ENCODE data around the gene DLGAP1. TPM values are rescaled to one million over a fixed set of nuclear protein-coding genes. Genes with fewer than 3 reads are reported as not detected.

DLGAP1 gene
- total RNA-seq, 3 donors from 2014 or later (not counting 1 experiment from before 2014, with no cell fraction given): not detected

DNA sequence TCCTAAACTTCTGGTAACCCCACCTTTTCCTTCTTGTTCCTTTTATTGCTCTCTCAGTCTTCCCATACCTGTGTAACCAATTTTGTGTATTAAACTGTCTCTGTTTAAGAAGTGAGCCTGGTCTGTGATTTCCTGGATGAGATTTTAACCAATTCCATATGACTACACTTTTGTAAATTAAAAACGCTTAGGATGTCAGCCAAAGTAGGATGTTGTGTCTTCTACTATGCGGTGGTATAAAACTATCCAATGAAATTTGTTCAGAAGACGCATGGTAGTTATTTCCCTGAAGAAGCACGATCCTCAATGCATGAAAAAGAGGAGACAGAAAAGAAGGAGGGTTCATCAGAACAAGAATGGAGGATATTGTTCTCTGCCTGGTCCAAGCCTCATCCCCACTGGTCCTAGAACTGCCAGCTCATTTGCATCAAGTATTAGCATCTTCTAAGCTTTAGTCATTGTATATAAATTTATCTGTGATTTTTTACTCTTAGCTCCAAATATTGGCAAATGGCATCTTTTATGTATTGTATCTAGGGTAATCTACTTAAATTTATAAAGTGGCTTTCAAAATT lies 877.7 kb downstream of the DLGAP1 start:
- TF ChIP-seq, protein P1, sequence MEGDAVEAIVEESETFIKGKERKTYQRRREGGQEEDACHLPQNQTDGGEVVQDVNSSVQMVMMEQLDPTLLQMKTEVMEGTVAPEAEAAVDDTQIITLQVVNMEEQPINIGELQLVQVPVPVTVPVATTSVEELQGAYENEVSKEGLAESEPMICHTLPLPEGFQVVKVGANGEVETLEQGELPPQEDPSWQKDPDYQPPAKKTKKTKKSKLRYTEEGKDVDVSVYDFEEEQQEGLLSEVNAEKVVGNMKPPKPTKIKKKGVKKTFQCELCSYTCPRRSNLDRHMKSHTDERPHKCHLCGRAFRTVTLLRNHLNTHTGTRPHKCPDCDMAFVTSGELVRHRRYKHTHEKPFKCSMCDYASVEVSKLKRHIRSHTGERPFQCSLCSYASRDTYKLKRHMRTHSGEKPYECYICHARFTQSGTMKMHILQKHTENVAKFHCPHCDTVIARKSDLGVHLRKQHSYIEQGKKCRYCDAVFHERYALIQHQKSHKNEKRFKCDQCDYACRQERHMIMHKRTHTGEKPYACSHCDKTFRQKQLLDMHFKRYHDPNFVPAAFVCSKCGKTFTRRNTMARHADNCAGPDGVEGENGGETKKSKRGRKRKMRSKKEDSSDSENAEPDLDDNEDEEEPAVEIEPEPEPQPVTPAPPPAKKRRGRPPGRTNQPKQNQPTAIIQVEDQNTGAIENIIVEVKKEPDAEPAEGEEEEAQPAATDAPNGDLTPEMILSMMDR (IDR thresholded peaks at IDR 0.05): no peak
- DNase-seq (no peak), ATAC-seq (no peak)
- H3K36me3 ChIP-seq (ENCODE audit: control insufficient read depth, insufficient read depth, low read length): no peaks in the 10 kb centered on the region
- no peak overlapping the region for H3K27ac ChIP-seq (ENCODE audit: low read length)
- intact Hi-C loops (cut with micrococcal nuclease): no loop called here
- H3K27me3 ChIP-seq (ENCODE audit: control insufficient read depth, insufficient read depth, low read length): no peaks in the 10 kb centered on the region
- Mint-ChIP-seq H3K9me3 (no peaks in the 10 kb centered on the region), H3K27me3 (ENCODE audit: low read depth in 2 of 2) (peaks cover 0 to 6% of the 10 kb centered on the region in 2 donors), H3K27ac (no peak overlapping the region), H3K36me3 (no peaks in the 10 kb centered on the region), H3K4me1 (no peaks in the 10 kb centered on the region), H3K4me3 (no peak overlapping the region)
- H3K4me1 ChIP-seq (ENCODE audit: control insufficient read depth, insufficient read depth, low read length): no peaks in the 10 kb centered on the region
- no peaks in the 10 kb centered on the region for H3K9me3 ChIP-seq (ENCODE audit: control insufficient read depth, insufficient read depth, low read length)
- 98% methylated on average over 4 of the region's 4 CpGs for WGBS (ENCODE audit: insufficient coverage)
- H3K4me3 ChIP-seq (ENCODE audit: low read length): no peak overlapping the region

DNA sequence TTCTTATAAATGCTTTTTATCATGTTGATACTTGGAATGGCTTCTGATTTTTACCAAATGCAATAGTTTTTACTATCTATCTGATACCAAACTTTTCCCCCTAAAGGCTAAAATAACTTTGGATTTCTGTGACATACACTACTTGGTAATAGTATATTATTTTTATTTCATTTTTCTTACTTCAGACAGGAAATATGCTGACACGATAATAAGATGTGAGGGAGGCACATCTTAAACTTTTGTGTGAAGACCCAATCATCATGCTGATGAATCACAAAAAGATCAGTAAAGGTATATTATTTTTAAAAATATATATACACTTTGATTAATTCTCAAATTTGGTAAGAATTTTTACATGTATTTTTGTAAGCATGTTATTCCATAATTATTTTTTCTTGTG lies 882.3 kb downstream of the DLGAP1 start:
- WGBS (ENCODE audit: insufficient coverage): no CpG with 5 or more reads among the region's 1 CpG
- Mint-ChIP-seq H3K9me3 (no peaks in the 10 kb centered on the region), H3K27ac (no peak overlapping the region), H3K4me1 (no peaks in the 10 kb centered on the region), H3K36me3 (no peaks in the 10 kb centered on the region), H3K4me3 (no peak overlapping the region), H3K27me3 (ENCODE audit: low read depth in 2 of 2) (peaks cover 0 to 3% of the 10 kb centered on the region in 2 donors)
- H3K36me3 ChIP-seq (ENCODE audit: control insufficient read depth, insufficient read depth, low read length): no peaks in the 10 kb centered on the region
- intact Hi-C loops (cut with micrococcal nuclease): no loop called here
- H3K27ac ChIP-seq (ENCODE audit: low read length): no peak overlapping the region
- H3K4me3 ChIP-seq (ENCODE audit: low read length): no peak overlapping the region
- no peaks in the 10 kb centered on the region for H3K27me3 ChIP-seq (ENCODE audit: control insufficient read depth, insufficient read depth, low read length)
- ATAC-seq (no peak), DNase-seq (no peak)
- TF ChIP-seq, protein P1 (IDR thresholded peaks at IDR 0.05): no peak
- H3K4me1 ChIP-seq (ENCODE audit: control insufficient read depth, insufficient read depth, low read length): no peaks in the 10 kb centered on the region
- no peaks in the 10 kb centered on the region for H3K9me3 ChIP-seq (ENCODE audit: control insufficient read depth, insufficient read depth, low read length)

DNA sequence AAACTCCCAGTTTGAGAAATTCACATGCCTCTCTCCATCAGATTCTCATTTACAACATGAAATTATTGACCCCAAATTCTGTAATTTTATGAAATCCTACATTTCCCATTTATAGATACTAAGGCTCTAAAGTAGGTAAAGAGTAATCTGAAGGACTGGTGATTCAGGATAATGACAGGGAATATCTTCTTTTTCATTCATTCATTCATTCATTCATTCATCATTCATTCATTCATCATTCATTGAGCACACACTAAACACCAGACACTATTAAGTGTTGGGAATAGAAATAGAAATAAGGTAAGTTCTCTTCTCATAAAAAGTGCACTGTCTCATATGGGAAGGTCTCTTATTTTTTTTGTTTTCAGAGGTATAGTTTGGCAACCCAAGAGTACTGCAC lies 888.3 kb downstream of the DLGAP1 start:
- Histone ChIP-seq H3K27ac (ENCODE audit: low read length) (no peak overlapping the region), H3K9me3 (ENCODE audit: control insufficient read depth, insufficient read depth, low read length) (peaks cover 3% of the 10 kb centered on the region), H3K4me3 (ENCODE audit: low read length) (no peak overlapping the region), H3K27me3 (ENCODE audit: control insufficient read depth, insufficient read depth, low read length) (no peaks in the 10 kb centered on the region), H3K4me1 (ENCODE audit: control insufficient read depth, insufficient read depth, low read length) (no peaks in the 10 kb centered on the region), H3K36me3 (ENCODE audit: control insufficient read depth, insufficient read depth, low read length) (no peaks in the 10 kb centered on the region)
- Mint-ChIP-seq H3K36me3 (peaks cover 12% of the 10 kb centered on the region), H3K4me3 (no peak overlapping the region), H3K27ac (no peak overlapping the region), H3K27me3 (ENCODE audit: low read depth in 2 of 2) (peaks cover 7 to 13% of the 10 kb centered on the region in 2 donors), H3K4me1 (no peaks in the 10 kb centered on the region), H3K9me3 (peaks cover 5 to 8% of the 10 kb centered on the region in 2 donors)
- intact Hi-C loops (cut with micrococcal nuclease): loop anchor here (1.0 kb wide), 1 partner anchor 28 kb away; no protein-coding TSS in a partner anchor
- ATAC-seq (no peak), DNase-seq (no peak)
- TF ChIP-seq, protein P1 (IDR thresholded peaks at IDR 0.05): no peak

DNA sequence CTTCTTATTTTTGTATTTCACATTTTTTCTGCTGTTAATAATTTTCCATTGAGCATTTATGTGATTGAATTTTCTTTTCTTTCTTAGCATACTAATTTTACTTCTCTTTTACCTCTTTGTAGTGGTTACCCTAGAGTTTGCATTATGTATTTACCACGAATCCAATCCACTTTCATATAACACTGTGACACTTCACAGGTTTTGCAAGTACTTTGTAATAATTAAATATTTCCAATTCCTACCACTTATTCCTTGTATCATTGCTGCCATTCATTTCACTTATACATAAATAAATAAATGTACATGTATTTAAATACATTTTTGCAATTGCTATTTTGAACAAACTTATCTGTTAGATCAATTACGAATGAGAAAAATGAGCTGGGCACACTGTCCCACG lies 894.4 kb downstream of the DLGAP1 start:
- 60% methylated on average over 3 of the region's 3 CpGs for WGBS (ENCODE audit: insufficient coverage)
- Mint-ChIP-seq H3K27ac (no peak overlapping the region), H3K36me3 (peaks cover 12% of the 10 kb centered on the region), H3K4me3 (no peak overlapping the region), H3K9me3 (peaks cover 5 to 8% of the 10 kb centered on the region in 2 donors), H3K4me1 (no peaks in the 10 kb centered on the region), H3K27me3 (ENCODE audit: low read depth in 2 of 2) (peaks cover 7 to 13% of the 10 kb centered on the region in 2 donors)
- H3K4me3 ChIP-seq (ENCODE audit: low read length): no peak overlapping the region
- TF ChIP-seq, protein P1 (IDR thresholded peaks at IDR 0.05): no peak
- DNase-seq (no peak), ATAC-seq (no peak)
- no peak overlapping the region for H3K27ac ChIP-seq (ENCODE audit: low read length)
- H3K36me3 ChIP-seq (ENCODE audit: control insufficient read depth, insufficient read depth, low read length): no peaks in the 10 kb centered on the region
- intact Hi-C loops (cut with micrococcal nuclease): no loop called here
- H3K9me3 ChIP-seq (ENCODE audit: control insufficient read depth, insufficient read depth, low read length): peaks cover 3% of the 10 kb centered on the region
- H3K27me3 ChIP-seq (ENCODE audit: control insufficient read depth, insufficient read depth, low read length): no peaks in the 10 kb centered on the region
- H3K4me1 ChIP-seq (ENCODE audit: control insufficient read depth, insufficient read depth, low read length): no peaks in the 10 kb centered on the region
